HG03045 (cell line): ENCODE data around the gene TMEM52.

Source experiments
- ATAC-seq: cut with Tn5 transposase; IDR thresholded peaks from one replicate; pipeline ENCODE4 v1.9.1; 2021; ENCODE audit warnings: mild to moderate bottlenecking, moderate library complexity; ENCODE audit not compliant: unreplicated experiment

TMEM52 gene

GRCh38 chr1:1876335-1876930, 42.6 kb downstream of the TMEM52 start:
- no peak for ATAC-seq

- no peak for ATAC-seq
Observed at GRCh38 chr1:1875932-1876331, 43.1 kb downstream of the TMEM52 start.

- ATAC-seq, result no peak
Observed at GRCh38 chr1:1874901-1875300, 44.2 kb downstream of the TMEM52 start.

GRCh38 chr1:1873186-1873585, 45.9 kb downstream of the TMEM52 start:
- no peak for ATAC-seq

GRCh38 chr1:1872329-1872994, 46.6 kb downstream of the TMEM52 start:
- no peak for ATAC-seq

GRCh38 chr1:1869469-1869868, 49.6 kb downstream of the TMEM52 start:
- ATAC-seq, result no peak
